HepG2 (cell line): ENCODE measurements around the gene FGFR3. TPM values are rescaled to one million over a fixed set of nuclear protein-coding genes. Genes with fewer than 3 reads are reported as not detected.

Experiments
- ELF4 ChIP-seq: sonication (generic); formaldehyde crosslinking; IDR thresholded peaks from 2 replicates; pipeline ENCODE4 v1.5.0; 2020; ENCODE audit warnings: missing genetic modification reagents, mild to moderate bottlenecking, moderate library complexity, borderline replicate concordance
- FIP1L1 ChIP-seq: fragments of 200-400 bp; formaldehyde crosslinking; IDR thresholded peaks from 2 replicates; pipeline ENCODE4 v1.6.1; 2018; ENCODE audit warnings: low read depth, mild to moderate bottlenecking, low read length, moderate library complexity, borderline replicate concordance; ENCODE audit not compliant: insufficient read depth
- GMEB2 ChIP-seq: IDR thresholded peaks from 2 replicates; pipeline ENCODE4 v1.6.1; 2016; ENCODE audit warnings: missing biosample characterization, missing genetic modification reagents, low read depth
- IRF9 ChIP-seq: sonication (generic); formaldehyde crosslinking; IDR thresholded peaks from 2 replicates; pipeline ENCODE4 v1.8.0; 2022; ENCODE audit warnings: missing genetic modification reagents, mild to moderate bottlenecking, borderline replicate concordance
- MED8 ChIP-seq: sonication (generic); formaldehyde crosslinking; IDR thresholded peaks from 2 replicates; pipeline ENCODE4 v1.8.1; 2023; ENCODE audit warnings: mild to moderate bottlenecking, missing genetic modification reagents; ENCODE audit not compliant: insufficient replicate concordance
- MLLT10 ChIP-seq: sonication (generic); formaldehyde crosslinking; IDR thresholded peaks from 2 replicates; pipeline ENCODE4 v1.4.0; 2020; ENCODE audit warnings: missing genetic modification reagents
- MLXIP ChIP-seq: sonication (generic); formaldehyde crosslinking; IDR thresholded peaks from 2 replicates; pipeline ENCODE4 v1.9.0; 2021; ENCODE audit warnings: missing genetic modification reagents, borderline replicate concordance
- MXD1 ChIP-seq: sonication (generic); formaldehyde crosslinking; IDR thresholded peaks from 2 replicates; pipeline ENCODE4 v1.4.0; 2020; ENCODE audit warnings: mild to moderate bottlenecking, missing genetic modification reagents
- MXD4 ChIP-seq: IDR thresholded peaks from 2 replicates; pipeline ENCODE4 v1.6.1; 2016; ENCODE audit warnings: mild to moderate bottlenecking, missing biosample characterization, missing genetic modification reagents
- SMAD9 ChIP-seq: sonication (generic); formaldehyde crosslinking; IDR thresholded peaks from 2 replicates; pipeline ENCODE4 v1.5.1; 2020; ENCODE audit warnings: mild to moderate bottlenecking, missing genetic modification reagents
- SRSF1 ChIP-seq: fragments of 200-400 bp; formaldehyde crosslinking; optimal IDR thresholded peaks from 2 replicates; pipeline ENCODE3; 2017; ENCODE audit warnings: mild to moderate bottlenecking, low read depth, low read length, moderate library complexity
- THYN1 ChIP-seq: sonication (generic); formaldehyde crosslinking; IDR thresholded peaks from 2 replicates; pipeline ENCODE4 v1.8.1; 2023; ENCODE audit warnings: low read depth, mild to moderate bottlenecking, moderate library complexity, missing genetic modification reagents, borderline replicate concordance
- TRAFD1 ChIP-seq: sonication (generic); formaldehyde crosslinking; IDR thresholded peaks from 2 replicates; pipeline ENCODE4 v1.5.1; 2020; ENCODE audit warnings: missing genetic modification reagents, mild to moderate bottlenecking, borderline replicate concordance
- ZC3H13 ChIP-seq: sonication (generic); formaldehyde crosslinking; IDR thresholded peaks from 2 replicates; pipeline ENCODE4 v1.8.1; 2023; ENCODE audit warnings: mild to moderate bottlenecking, missing genetic modification reagents, moderate library complexity
- ZNF256 ChIP-seq: sonication (generic); formaldehyde crosslinking; conservative IDR thresholded peaks from 2 replicates; pipeline ENCODE4 v1.4.0; 2020; ENCODE audit warnings: missing genetic modification reagents
- ZNF274 ChIP-seq: sonication (generic); formaldehyde crosslinking; IDR thresholded peaks from 2 replicates; pipeline ENCODE4 v1.5.1; 2020; ENCODE audit warnings: mild to moderate bottlenecking, missing genetic modification reagents
- ZNF598 ChIP-seq: sonication (generic); formaldehyde crosslinking; IDR thresholded peaks from 2 replicates; pipeline ENCODE4 v1.5.1; 2020; ENCODE audit warnings: mild to moderate bottlenecking, missing genetic modification reagents, borderline replicate concordance
- ZNF615 ChIP-seq: sonication (generic); formaldehyde crosslinking; IDR thresholded peaks from 2 replicates; pipeline ENCODE4 v1.5.0; 2020; ENCODE audit warnings: mild to moderate bottlenecking, missing genetic modification reagents, borderline replicate concordance
- ZNF616 ChIP-seq: sonication (generic); formaldehyde crosslinking; IDR thresholded peaks from 2 replicates; pipeline ENCODE4 v1.5.0; 2020; ENCODE audit warnings: low read depth, mild to moderate bottlenecking, missing genetic modification reagents
- ZNF672 ChIP-seq: sonication (generic); formaldehyde crosslinking; IDR thresholded peaks from 2 replicates; pipeline ENCODE4 v1.8.1; 2022; ENCODE audit warnings: missing genetic modification reagents
- polyA plus RNA-seq, 8 experiments: library from polyadenylated mRNA; depleted of rRNA in 3 of 8; stranded (reverse) in 7 of 8; unstranded in 1 of 8; fragments of >200 nt; fragmentation: Illumina TruSeq in 4 of 8; extraction: Trizol in 4 of 8; gene quantifications; 2 replicates each; pipeline versions ENCODE4 v1.2.1 to v1.2.3, GENCODE V29; 2011 to 2016; ENCODE audit warnings: low read depth in 4 of 8, missing spikeins in 1 of 8, mixed read lengths in 1 of 8; ENCODE audit not compliant: insufficient read depth in 1 of 8
- total RNA-seq, 5 experiments: library from RNA; depleted of rRNA; stranded (reverse); fragments of >200 nt; fragmentation: Illumina TruSeq; extraction: Trizol; gene quantifications; 2 replicates each; pipeline ENCODE4 v1.2.3, GENCODE V29; 2016; ENCODE audit warnings: low read depth in 1 of 5

The FGFR3 gene
- total and polyA plus RNA-seq, 2 of the 13 experiments (the other 11 are each of a cell fraction or from before 2014, with no cell fraction given): 103 to 109 TPM

GRCh38 chr4:1856071-1856942 is 63.2 kb downstream of the FGFR3 start, which contains the start of gene LETM1 (continued):
- no peak for TF ChIP-seq MLXIP
- peak; percentile 61 for TF ChIP-seq MXD4
- peak; percentile 77 for TF ChIP-seq GMEB2 (CRISPR knock-in tag)
- TF ChIP-seq ZNF274 (CRISPR knock-in tag): no peak; the same call in 1 of the 2 replicates
- TF ChIP-seq ELF4 (CRISPR knock-in tag): no peak
- no peak for TF ChIP-seq TRAFD1 (CRISPR knock-in tag)
- peak; percentile 32 for TF ChIP-seq MED8
- peak; percentile 87 for TF ChIP-seq MXD1 (CRISPR knock-in tag)
- no peak; the same call in 1 of the 2 replicates for TF ChIP-seq IRF9 (CRISPR knock-in tag)
- peak; percentile 46; the same call in 1 of the 2 replicates for TF ChIP-seq ZNF256 (CRISPR knock-in tag)
- no peak for TF ChIP-seq SRSF1
- no peak for TF ChIP-seq ZC3H13 (CRISPR knock-in tag)
- TF ChIP-seq SMAD9 (CRISPR knock-in tag): no peak
- no peak for TF ChIP-seq ZNF615 (CRISPR knock-in tag)
- no peak for TF ChIP-seq MLLT10 (CRISPR knock-in tag)
- TF ChIP-seq ZNF616 (CRISPR knock-in tag): 0 out of 2 replicates have a peak, but pooled peaks have one; percentile 45
- no peak for TF ChIP-seq FIP1L1
- no peak for TF ChIP-seq THYN1 (CRISPR knock-in tag)
- no peak for TF ChIP-seq ZNF672 (CRISPR knock-in tag)
- TF ChIP-seq ZNF598 (CRISPR knock-in tag): peak; percentile 81; the same call in 1 of the 2 replicates
